BJ (cell line): ENCODE measurements around the gene CSTF1. TPM values are rescaled to one million over a fixed set of nuclear protein-coding genes. Genes with fewer than 3 reads are reported as not detected.

Source experiments
- CTCF ChIA-PET: fragments of 350-600 bp; formaldehyde crosslinking; extraction: SDS; loops from one replicate; lab custom pipeline; 2021; ENCODE audit warnings: antibody characterized with exemption, inconsistent platforms; lab: Yijun Ruan, JAX
- POLR2A ChIA-PET: fragments of 300-600 bp; sonication (Branson Sonifier 250); formaldehyde crosslinking; extraction: SDS; loops from one replicate; lab custom pipeline; 2021; ENCODE audit warnings: antibody characterized with exemption; lab: Charles Lee
- DNase-seq: peaks from one replicate; pipeline ENCODE4 v3.0.0-alpha.2; 2011; ENCODE audit warnings: low read depth
- H3K27me3 ChIP-seq: 2 replicates; pipeline ENCODE4 v1.6.0; 2011; ENCODE audit warnings: low read length; ENCODE audit not compliant: control insufficient read depth, insufficient read depth
- H3K36me3 ChIP-seq: 2 replicates; pipeline ENCODE4 v1.5.1; 2011; ENCODE audit warnings: low read length; ENCODE audit not compliant: control insufficient read depth, insufficient read depth
- H3K4me3 ChIP-seq: 2 replicates; pipeline ENCODE4 v1.5.1; 2011; ENCODE audit warnings: low read depth, mild to moderate bottlenecking, control low read depth, low read length
- CTCF ChIP-seq: IDR thresholded peaks from 2 replicates; pipeline ENCODE4 v1.5.1; 2011; ENCODE audit warnings: low read depth, mild to moderate bottlenecking, control low read depth, inconsistent platforms, low read length, moderate library complexity; ENCODE audit not compliant: insufficient read depth
- polyA plus RNA-seq: library from polyadenylated mRNA; depleted of rRNA; stranded (reverse); fragments of >200 nt; gene quantifications from 2 replicates; pipeline ENCODE4 v1.2.3, GENCODE V29; 2011

CSTF1 gene
- polyA plus RNA-seq, 1 experiment: 59.5 TPM

- POLR2A ChIA-PET: interaction anchor here (0.5 kb wide), 1 partner anchor 22 kb away, joined by 3 read pairs; no protein-coding TSS in a partner anchor
- H3K4me3 ChIP-seq: peak overlapping the region; percentile 41; the same call in 1 of the 2 replicates
- CTCF ChIA-PET: interaction anchor here (1.2 kb wide), 1 partner anchor 9 kb away, joined by 3 read pairs; no protein-coding TSS in a partner anchor
- no peak for DNase-seq
- TF ChIP-seq CTCF: no peak
- no peaks in the 10 kb centered on the region for H3K27me3 ChIP-seq
- H3K36me3 ChIP-seq: peaks cover 4% of the 10 kb centered on the region; the same call in 1 of the 2 replicates
Measured at GRCh38 chr20:56358070-56358469, 34.4 kb upstream of the CSTF1 start.

GRCh38 chr20:56358600-56359211 lies 33.7 kb upstream of the CSTF1 start, which contains the start of gene FAM210B:
FAM210B (plus strand) TSS chr20:56358974; CDS start chr20:56359006, 32 bp downstream.
- peaks cover 4% of the 10 kb centered on the region; the same call in 1 of the 2 replicates for H3K36me3 ChIP-seq
- peak within 1 kb of the TSS; percentile 86 for H3K4me3 ChIP-seq
- CTCF ChIA-PET: interaction anchor here (0.6 to 1.6 kb wide), 3 partner anchors 9 to 157 kb away, joined by 3 to 6 read pairs (median 3); no protein-coding TSS in a partner anchor
- POLR2A ChIA-PET: interaction anchor here (0.5 kb wide), 1 partner anchor 110 kb away, joined by 3 read pairs; the partner anchor contains the start of gene RTF2
- H3K27me3 ChIP-seq: no peaks in the 10 kb centered on the region
- DNase-seq: no peak
- TF ChIP-seq CTCF: no peak

- Histone ChIP-seq H3K27me3 (no peaks in the 10 kb centered on the region), H3K36me3 (peaks cover 4% of the 10 kb centered on the region; the same call in 1 of the 2 replicates), H3K4me3 (peak overlapping the region; percentile 86)
- no peak for DNase-seq
- no peak for TF ChIP-seq CTCF
- ChIA-PET CTCF (interaction anchor here (0.5 to 1.6 kb wide), 3 partner anchors 13 to 157 kb away, joined by 3 to 6 read pairs (median 3); no protein-coding TSS in a partner anchor), POLR2A (interaction anchor here (0.5 to 0.6 kb wide), 2 partner anchors 9 to 109 kb away, joined by 3 read pairs; partner anchors contain the start of gene RTF2)
Measured at GRCh38 chr20:56359212-56360132, 33.0 kb upstream of the CSTF1 start.

- Histone ChIP-seq H3K4me3 (peak overlapping the region; percentile 86), H3K36me3 (peaks cover 5% of the 10 kb centered on the region; the same call in 1 of the 2 replicates), H3K27me3 (no peaks in the 10 kb centered on the region)
- DNase-seq: no peak
- TF ChIP-seq CTCF: no peak
- POLR2A ChIA-PET: interaction anchor here (0.6 kb wide), 1 partner anchor 8 kb away, joined by 3 read pairs; no protein-coding TSS in a partner anchor
- CTCF ChIA-PET: interaction anchor here (0.5 kb wide), 1 partner anchor 14 kb away, joined by 3 read pairs; no protein-coding TSS in a partner anchor
Measured at GRCh38 chr20:56360133-56360907, 32.1 kb upstream of the CSTF1 start.
